ENCODE data around the gene HTT.
A peak's percentile ranks its signal among the peaks of the same experiment; 100 is the strongest.

The HTT gene

GRCh38 chr4:3284734-3285557, 210.5 kb downstream of the HTT start:
- Mint-ChIP-seq H3K27ac (no peak overlapping the region), H3K27me3 (peaks cover 42% of the 10 kb centered on the region), H3K4me1 (peaks cover 11% of the 10 kb centered on the region), H3K9me3 (peaks cover 0 to 7% of the 10 kb centered on the region in 2 donors), H3K4me3 (no peak overlapping the region)
- DNase-seq: peak in 1 of 2 donors; percentile 5
- ATAC-seq: no peak

GRCh38 chr4:3285558-3286334, 211.3 kb downstream of the HTT start:
- Mint-ChIP-seq H3K4me1 (peaks cover 11% of the 10 kb centered on the region), H3K9me3 (peaks cover 0 to 7% of the 10 kb centered on the region in 2 donors), H3K27ac (no peak overlapping the region), H3K4me3 (no peak overlapping the region), H3K27me3 (peaks cover 50% of the 10 kb centered on the region)
- DNase-seq (peak in 1 of 2 donors; percentile 7), ATAC-seq (peak; percentile 26)

- Mint-ChIP-seq H3K27me3 (peaks cover 58% of the 10 kb centered on the region), H3K9me3 (peaks cover 0 to 5% of the 10 kb centered on the region in 2 donors), H3K27ac (no peak overlapping the region), H3K4me1 (peaks cover 14% of the 10 kb centered on the region), H3K4me3 (no peak overlapping the region)
- no peak for ATAC-seq
- peak in 1 of 2 donors; percentile 3 for DNase-seq
Observed at GRCh38 chr4:3286335-3287175, 212.1 kb downstream of the HTT start.

- DNase-seq: no peak
- Mint-ChIP-seq H3K9me3 (no peaks in the 10 kb centered on the region), H3K4me1 (peaks cover 20% of the 10 kb centered on the region), H3K4me3 (no peak overlapping the region), H3K27ac (no peak overlapping the region), H3K27me3 (peaks cover 64% of the 10 kb centered on the region)
- no peak for ATAC-seq
Observed at GRCh38 chr4:3287271-3287971, 212.9 kb downstream of the HTT start.

GRCh38 chr4:3287972-3288570, 213.6 kb downstream of the HTT start:
- peaks cover 64% of the 10 kb centered on the region for H3K27me3 Mint-ChIP-seq
- ATAC-seq (no peak), DNase-seq (peak in 1 of 2 donors; percentile 7)
- no peak overlapping the region for H3K4me3 Mint-ChIP-seq
- no peaks in the 10 kb centered on the region for H3K9me3 Mint-ChIP-seq
- peaks cover 20% of the 10 kb centered on the region for H3K4me1 Mint-ChIP-seq
- no peak overlapping the region for H3K27ac Mint-ChIP-seq

GRCh38 chr4:3288571-3289094, 214.2 kb downstream of the HTT start:
- H3K27me3 Mint-ChIP-seq: peaks cover 69% of the 10 kb centered on the region
- ATAC-seq (no peak), DNase-seq (peak in 1 of 2 donors; percentile 3)
- H3K4me1 Mint-ChIP-seq: peaks cover 25% of the 10 kb centered on the region
- no peak overlapping the region for H3K27ac Mint-ChIP-seq
- no peak overlapping the region for H3K4me3 Mint-ChIP-seq
- no peaks in the 10 kb centered on the region for H3K9me3 Mint-ChIP-seq

GRCh38 chr4:3290476-3290875, 216.0 kb downstream of the HTT start:
- peaks cover 79% of the 10 kb centered on the region for H3K27me3 Mint-ChIP-seq
- no peak overlapping the region for H3K27ac Mint-ChIP-seq
- H3K9me3 Mint-ChIP-seq: no peaks in the 10 kb centered on the region
- DNase-seq (peak in 1 of 2 donors; percentile 7), ATAC-seq (no peak)
- peak overlapping the region in 1 of 2 donors; percentile 11 for H3K4me3 Mint-ChIP-seq
- peaks cover 38% of the 10 kb centered on the region for H3K4me1 Mint-ChIP-seq

- DNase-seq (peak in 1 of 2 donors; percentile 3), ATAC-seq (no peak)
- Mint-ChIP-seq H3K27ac (no peak overlapping the region), H3K4me3 (peak overlapping the region in 1 of 2 donors; percentile 11), H3K27me3 (peaks cover 82% of the 10 kb centered on the region), H3K9me3 (no peaks in the 10 kb centered on the region), H3K4me1 (peaks cover 36% of the 10 kb centered on the region)
Observed at GRCh38 chr4:3290889-3291321, 216.4 kb downstream of the HTT start.

GRCh38 chr4:3291411-3291968, 217.0 kb downstream of the HTT start:
- H3K27me3 Mint-ChIP-seq: peaks cover 82% of the 10 kb centered on the region

GRCh38 chr4:3291969-3292570, 217.6 kb downstream of the HTT start:
- no peaks in the 10 kb centered on the region for H3K9me3 Mint-ChIP-seq
- DNase-seq (no peak), ATAC-seq (peak; percentile 16)
- peaks cover 27% of the 10 kb centered on the region for H3K4me1 Mint-ChIP-seq
- peaks cover 82% of the 10 kb centered on the region for H3K27me3 Mint-ChIP-seq
- peak overlapping the region; percentile 91 to 92 for H3K4me3 Mint-ChIP-seq
- H3K27ac Mint-ChIP-seq: peak overlapping the region in 1 of 2 donors; percentile 81

More at GRCh38 chr4:3291411-3291968, 217.0 kb downstream of the HTT start:
- no peak for ATAC-seq
- Mint-ChIP-seq H3K4me1 (peaks cover 30% of the 10 kb centered on the region), H3K4me3 (peak overlapping the region; percentile 91 to 92), H3K27ac (peak overlapping the region in 1 of 2 donors; percentile 81), H3K9me3 (no peaks in the 10 kb centered on the region)
- DNase-seq: no peak

- Mint-ChIP-seq H3K27me3 (peaks cover 84% of the 10 kb centered on the region), H3K27ac (peak within 1 kb of the TSS in 1 of 2 donors; percentile 81), H3K4me1 (peaks cover 27% of the 10 kb centered on the region), H3K4me3 (peak within 1 kb of the TSS; percentile 91 to 92), H3K9me3 (peaks cover 5% of the 10 kb centered on the region in 2 donors)
- DNase-seq: peak; percentile 86 to 91
- ATAC-seq: peak; percentile 94
Observed at GRCh38 chr4:3292571-3293400, 218.3 kb downstream of the HTT start, which contains the start of gene RGS12. TSS of gene RGS12 (plus strand) at chr4:3293021. CDS start at chr4:3316171, 23,150 bp downstream.

Measured in stimulated activated naive CD8-positive, alpha-beta T cell treated with anti-CD3 and anti-CD28 coated beads, Interleukin-15, amount 100 ng/mL, for 72 hours (primary cell).